ENCODE data around the gene NEGR1. TPM values are rescaled to one million over a fixed set of nuclear protein-coding genes. Genes with fewer than 3 reads are reported as not detected.

NEGR1 gene
- total and polyA plus RNA-seq, 11 donors, result 1.7 to 11.3 (median 6.8) TPM

GRCh38 chr1:71399594-71399993, 882.7 kb downstream of the NEGR1 start:
- no peak for ATAC-seq
- TF ChIP-seq CTCF (IDR thresholded peaks at IDR 0.05), result no peak
- TF ChIP-seq POLR2A (IDR thresholded peaks at IDR 0.05), result no peak
- 54 to 65% (median 56%) methylated on average over 2 of the region's 2 CpGs for WGBS, 4 donors

GRCh38 chr1:71393301-71393700, 889.0 kb downstream of the NEGR1 start:
- intact Hi-C loops (cut with DNase I), result no loop called here
- Histone ChIP-seq H3K27ac (no peak overlapping the region), H3K36me3 (no peaks in the 10 kb centered on the region), H3K4me1 (no peaks in the 10 kb centered on the region), H3K4me3 (no peak overlapping the region), H3K27me3 (no peaks in the 10 kb centered on the region), H3K9me3 (peaks cover 0 to 38% (median 9%) of the 10 kb centered on the region in 12 donors)
- no peak for TF ChIP-seq CTCF (IDR thresholded peaks at IDR 0.05)
- no peak for TF ChIP-seq POLR2A (IDR thresholded peaks at IDR 0.05)
- ATAC-seq, result no peak
- DNase-seq, result no peak

More at GRCh38 chr1:71399594-71399993, 882.7 kb downstream of the NEGR1 start:
- no peak for DNase-seq
- no peaks in the 10 kb centered on the region for H3K9me3 ChIP-seq
- H3K36me3 ChIP-seq, result no peaks in the 10 kb centered on the region
- no peaks in the 10 kb centered on the region for H3K4me1 ChIP-seq
- H3K27me3 ChIP-seq, result no peaks in the 10 kb centered on the region
- H3K27ac ChIP-seq, result no peak overlapping the region
- no peak overlapping the region for H3K4me3 ChIP-seq
- intact Hi-C loops (cut with DNase I), result no loop called here

GRCh38 chr1:71390518-71390917, 891.8 kb downstream of the NEGR1 start:
- Histone ChIP-seq H3K27ac (no peak overlapping the region), H3K27me3 (no peaks in the 10 kb centered on the region), H3K4me3 (no peak overlapping the region), H3K36me3 (no peaks in the 10 kb centered on the region), H3K9me3 (peaks cover 0 to 59% (median 13%) of the 10 kb centered on the region in 12 donors), H3K4me1 (no peaks in the 10 kb centered on the region)
- no peak for ATAC-seq
- intact Hi-C loops (cut with DNase I), result no loop called here
- TF ChIP-seq CTCF (IDR thresholded peaks at IDR 0.05) (no peak), POLR2A (IDR thresholded peaks at IDR 0.05) (no peak)
- no peak for DNase-seq
- WGBS, 4 donors, result 80 to 86% (median 84%) methylated on average over 2 of the region's 2 CpGs

- DNase-seq (no peak), ATAC-seq (no peak)
- Histone ChIP-seq H3K36me3 (no peaks in the 10 kb centered on the region), H3K27ac (no peak overlapping the region), H3K4me3 (no peak overlapping the region), H3K4me1 (no peaks in the 10 kb centered on the region), H3K27me3 (no peaks in the 10 kb centered on the region), H3K9me3 (peaks cover 0 to 4% (median 0%) of the 10 kb centered on the region in 12 donors)
- WGBS, 4 donors, result 61 to 64% (median 63%) methylated on average over 3 of the region's 3 CpGs
- TF ChIP-seq POLR2A (IDR thresholded peaks at IDR 0.05) (no peak), CTCF (IDR thresholded peaks at IDR 0.05) (no peak)
- intact Hi-C loops (cut with DNase I), result no loop called here
These were observed 904.5 kb downstream of the NEGR1 start for GRCh38 chr1:71377886-71378285.

All from heart left ventricle (tissue), 16 donors.